Endothelial cell of umbilical vein (primary cell): ENCODE results near the gene UCHL1. TPM values are rescaled to one million over a fixed set of nuclear protein-coding genes. Genes with fewer than 3 reads are reported as not detected.
A peak's percentile ranks its signal among the peaks of the same experiment; 100 is the strongest.

ENCODE experiments used
- BruUV-seq: library from RNA; stranded (reverse); fragments of 400-500 nt; replicated peaks from 2 replicates; lab custom pipeline; 2021; lab: Mats Ljungman, UMichigan
- CTCF ChIA-PET: fragments of 300-600, 350-600 bp; sonication (Branson Sonifier 250); formaldehyde crosslinking; loops from one replicate; lab custom pipeline; 2021; ENCODE audit warnings: antibody characterized with exemption, inconsistent platforms; lab: Charles Lee
- POLR2A ChIA-PET: fragments of 300-600, 350-600 bp; sonication (Branson Sonifier 250); formaldehyde crosslinking; loops from one replicate; lab custom pipeline; 2021; ENCODE audit warnings: antibody characterized with exemption, inconsistent platforms; lab: Charles Lee
- DNase-seq: peaks from one replicate; pipeline ENCODE4 v3.0.0-alpha.2; 2011; ENCODE audit warnings: low read depth, low spot score
- FAIRE-seq: peaks from 2 replicates; lab custom pipeline; 2011; peaks lifted over from hg19 to GRCh38; lab: Jason Lieb, UNC
- H2AFZ ChIP-seq: 2 replicates; pipeline ENCODE4 v1.6.0; 2012; ENCODE audit warnings: low read depth, low read length, control low read depth, inconsistent platforms
- H3K27ac ChIP-seq: 2 replicates; pipeline ENCODE4 v1.5.1; 2011; ENCODE audit warnings: low read depth, mild to moderate bottlenecking, control low read depth, low read length, moderate library complexity; ENCODE audit not compliant: insufficient read depth
- H3K27me3 ChIP-seq, 2 experiments: 2 replicates each; pipeline versions ENCODE4 v1.6.0 to v1.6.1; 2011; ENCODE audit warnings: low read length in 2 of 2, mixed read lengths in 1 of 2; ENCODE audit not compliant: control insufficient read depth in 2 of 2, insufficient read depth in 2 of 2
- H3K36me3 ChIP-seq, 2 experiments: 2 replicates in 1 of 2; 3 replicates in 1 of 2; pipeline ENCODE4 v1.5.1; 2011; ENCODE audit warnings: low read length in 2 of 2, mild to moderate bottlenecking in 1 of 2, moderate library complexity in 1 of 2; ENCODE audit not compliant: control insufficient read depth in 2 of 2, insufficient read depth in 2 of 2; ENCODE audit errors: extremely low read depth in 1 of 2
- H3K4me1 ChIP-seq: 3 replicates; pipeline ENCODE4 v1.5.1; 2011; ENCODE audit warnings: mild to moderate bottlenecking, low read length; ENCODE audit not compliant: control insufficient read depth, insufficient read depth; ENCODE audit errors: extremely low read depth
- H3K4me2 ChIP-seq: 2 replicates; pipeline ENCODE4 v1.6.1; 2011; ENCODE audit warnings: low read length, control low read depth, mixed read lengths; ENCODE audit not compliant: insufficient read depth
- H3K4me3 ChIP-seq, 3 experiments: fragments of 200-600 bp in 1 of 3; sonication (generic), shearing (Covaris generic) in 1 of 3; replicated peaks in 1 of 3; 2 replicates each; pipeline ENCODE4 v1.5.1; 2011 to 2016; ENCODE audit warnings: control low read depth in 3 of 3, low read length in 3 of 3, mild to moderate bottlenecking in 2 of 3, inconsistent platforms in 1 of 3, low read depth in 1 of 3, moderate library complexity in 1 of 3; ENCODE audit not compliant: insufficient read depth in 1 of 3
- H3K79me2 ChIP-seq: 2 replicates; pipeline ENCODE4 v1.6.0; 2012; ENCODE audit warnings: low read length, inconsistent platforms; ENCODE audit not compliant: control insufficient read depth, insufficient read depth
- H3K9ac ChIP-seq: replicated peaks from 2 replicates; pipeline ENCODE3; 2011; ENCODE audit warnings: low read length, control low read depth; ENCODE audit not compliant: insufficient read depth; ENCODE audit errors: extremely low read depth
- H3K9me1 ChIP-seq: replicated peaks from 3 replicates; pipeline ENCODE4 v1.6.0; 2011; ENCODE audit warnings: mild to moderate bottlenecking, low read length; ENCODE audit not compliant: control insufficient read depth, insufficient read depth; ENCODE audit errors: extremely low read depth
- H3K9me3 ChIP-seq: replicated peaks from 2 replicates; pipeline ENCODE4 v1.5.1; 2012; ENCODE audit warnings: low read length, inconsistent platforms; ENCODE audit not compliant: control insufficient read depth, insufficient read depth
- H4K20me1 ChIP-seq: replicated peaks from 2 replicates; pipeline ENCODE3; 2011; ENCODE audit warnings: mild to moderate bottlenecking, low read length; ENCODE audit not compliant: control insufficient read depth, insufficient read depth; ENCODE audit errors: extremely low read depth
- EZH2 ChIP-seq: IDR thresholded peaks from 2 replicates; pipeline ENCODE4 v1.6.1; 2012; ENCODE audit warnings: borderline replicate concordance, low read depth, mild to moderate bottlenecking, moderate library complexity, low read length, inconsistent platforms; ENCODE audit not compliant: severe bottlenecking
- FOS ChIP-seq: IDR thresholded peaks from 2 replicates; pipeline ENCODE4 v1.6.1; 2011; ENCODE audit warnings: mild to moderate bottlenecking, low read length, moderate library complexity, borderline replicate concordance; ENCODE audit not compliant: insufficient read depth
- GATA2 ChIP-seq: IDR thresholded peaks from 2 replicates; pipeline ENCODE4 v1.7.0; 2011; ENCODE audit warnings: low read depth, mild to moderate bottlenecking, moderate library complexity, mixed read lengths, low read length; ENCODE audit not compliant: insufficient read length, insufficient read depth
- JUN ChIP-seq: IDR thresholded peaks from 2 replicates; pipeline ENCODE4 v1.6.1; 2011; ENCODE audit warnings: borderline replicate concordance, low read depth; ENCODE audit not compliant: insufficient read length, insufficient read depth
- MYC ChIP-seq: IDR thresholded peaks from one replicate; pipeline ENCODE4 v1.6.1; 2011; ENCODE audit warnings: mild to moderate bottlenecking, low read depth, low read length
- POLR2A ChIP-seq: IDR thresholded peaks from 2 replicates; pipeline ENCODE4 v1.6.1; 2012; ENCODE audit warnings: low read depth, mild to moderate bottlenecking, control low read depth, low read length
- POLR2AphosphoS5 ChIP-seq: IDR thresholded peaks from 2 replicates; pipeline ENCODE4 v1.6.1; 2012; ENCODE audit warnings: low read depth, mild to moderate bottlenecking, control low read depth, low read length, moderate library complexity; ENCODE audit not compliant: insufficient read depth
- dilution Hi-C: fragments of 300-500 bp; cut with MboI; formaldehyde crosslinking; loops from one replicate; pipeline ENCODE4 v1.15.0; 2019; ENCODE audit warnings: low sequenced_read_pairs; ENCODE audit not compliant: extremely low pct_ligation_motif_present
- intact Hi-C: fragments of 100-400 bp; cut with micrococcal nuclease; formaldehyde crosslinking; loops from one replicate; pipeline ENCODE4 v1.10.0; 2022
- polyA plus RNA-seq, 4 experiments: library from polyadenylated mRNA; depleted of rRNA in 3 of 4; stranded (reverse) in 3 of 4; unstranded in 1 of 4; fragments of >200 nt; gene quantifications; 2 replicates each; pipeline versions ENCODE4 v1.2.1 to v1.2.3, GENCODE V29; 2011 to 2012; ENCODE audit warnings: missing spikeins in 1 of 4
- total RNA-seq: library from RNA; stranded (reverse); gene quantifications from 2 replicates; pipeline ENCODE4 v1.2.3, GENCODE V29; 2021
- TF ChIP-seq, protein P1 (sequence below): IDR thresholded peaks from 2 replicates; pipeline ENCODE4 v1.6.1; 2011; ENCODE audit not compliant: insufficient read depth, insufficient read length
- TF ChIP-seq, protein P2 (sequence below), 2 donors: IDR thresholded peaks; 1 replicate in 1 of 2; 2 replicates in 1 of 2; pipeline ENCODE4 v1.5.1; 2011; ENCODE audit warnings: low read length in 2 of 2, mild to moderate bottlenecking in 2 of 2, moderate library complexity in 2 of 2, control low read depth in 1 of 2, inconsistent platforms in 1 of 2, low read depth in 1 of 2; ENCODE audit not compliant: insufficient read depth in 1 of 2; ENCODE audit errors: extremely low read depth in 1 of 2

Gene UCHL1
- total and polyA plus RNA-seq, 2 donors (not counting 3 experiments of a cell fraction or from before 2014, with no cell fraction given), result 501 to 1,128 TPM

GRCh38 chr4:41282366-41282765, 25.6 kb downstream of the UCHL1 start:
- POLR2A ChIA-PET, result no interaction called here
- TF ChIP-seq POLR2A (no peak), GATA2 (no peak), POLR2AphosphoS5 (no peak)
- DNase-seq (peak; percentile 52), FAIRE-seq (no peak)
- no peaks in the 10 kb centered on the region for H3K4me1 ChIP-seq
- no peak overlapping the region for H3K4me3 ChIP-seq
- peaks cover 0 to 4% of the 10 kb centered on the region in 2 experiments for H3K27me3 ChIP-seq
- H3K4me2 ChIP-seq, result no peak overlapping the region
- CTCF ChIA-PET, result interaction anchor here (3.0 to 8.4 kb wide), 4 partner anchors 24 to 605 kb away, joined by 21 to 256 read pairs (median 118); no protein-coding TSS in a partner anchor
- intact Hi-C loops (loop anchor here (2.0 to 5.0 kb wide), 3 partner anchors 76 to 255 kb away; partner anchors contain the start of gene LIMCH1), dilution Hi-C loops (no loop called here)
- no peaks in the 10 kb centered on the region for H3K36me3 ChIP-seq
- H3K27ac ChIP-seq, result no peak overlapping the region
- no peaks in the 10 kb centered on the region for H3K9me1 ChIP-seq
- no peak overlapping the region for H3K9ac ChIP-seq
- no peak overlapping the region for H2AFZ ChIP-seq
- H3K79me2 ChIP-seq, result no peaks in the 10 kb centered on the region
- no peaks in the 10 kb centered on the region for H3K9me3 ChIP-seq
- BruUV-seq, result no TSS peak
- H4K20me1 ChIP-seq, result no peaks in the 10 kb centered on the region

GRCh38 chr4:41285202-41285863, 28.6 kb downstream of the UCHL1 start:
- no peak overlapping the region for H2AFZ ChIP-seq
- no TSS peak for BruUV-seq
- ChIA-PET POLR2A (no interaction called here), CTCF (interaction anchor here (0.9 to 8.4 kb wide), 4 partner anchors 26 to 603 kb away, joined by 3 to 256 read pairs (median 108); no protein-coding TSS in a partner anchor)
- no peak overlapping the region for H3K4me3 ChIP-seq
- H4K20me1 ChIP-seq, result no peaks in the 10 kb centered on the region
- H3K9ac ChIP-seq, result no peak overlapping the region
- no peak overlapping the region for H3K4me2 ChIP-seq
- TF ChIP-seq JUN (no peak), FOS (no peak), MYC (no peak), POLR2A (no peak), EZH2 (no peak), GATA2 (no peak), POLR2AphosphoS5 (no peak)
- TF ChIP-seq, protein P1, sequence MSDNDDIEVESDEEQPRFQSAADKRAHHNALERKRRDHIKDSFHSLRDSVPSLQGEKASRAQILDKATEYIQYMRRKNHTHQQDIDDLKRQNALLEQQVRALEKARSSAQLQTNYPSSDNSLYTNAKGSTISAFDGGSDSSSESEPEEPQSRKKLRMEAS, result no peak
- TF ChIP-seq, protein P2, sequence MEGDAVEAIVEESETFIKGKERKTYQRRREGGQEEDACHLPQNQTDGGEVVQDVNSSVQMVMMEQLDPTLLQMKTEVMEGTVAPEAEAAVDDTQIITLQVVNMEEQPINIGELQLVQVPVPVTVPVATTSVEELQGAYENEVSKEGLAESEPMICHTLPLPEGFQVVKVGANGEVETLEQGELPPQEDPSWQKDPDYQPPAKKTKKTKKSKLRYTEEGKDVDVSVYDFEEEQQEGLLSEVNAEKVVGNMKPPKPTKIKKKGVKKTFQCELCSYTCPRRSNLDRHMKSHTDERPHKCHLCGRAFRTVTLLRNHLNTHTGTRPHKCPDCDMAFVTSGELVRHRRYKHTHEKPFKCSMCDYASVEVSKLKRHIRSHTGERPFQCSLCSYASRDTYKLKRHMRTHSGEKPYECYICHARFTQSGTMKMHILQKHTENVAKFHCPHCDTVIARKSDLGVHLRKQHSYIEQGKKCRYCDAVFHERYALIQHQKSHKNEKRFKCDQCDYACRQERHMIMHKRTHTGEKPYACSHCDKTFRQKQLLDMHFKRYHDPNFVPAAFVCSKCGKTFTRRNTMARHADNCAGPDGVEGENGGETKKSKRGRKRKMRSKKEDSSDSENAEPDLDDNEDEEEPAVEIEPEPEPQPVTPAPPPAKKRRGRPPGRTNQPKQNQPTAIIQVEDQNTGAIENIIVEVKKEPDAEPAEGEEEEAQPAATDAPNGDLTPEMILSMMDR (IDR thresholded peaks at IDR 0.05; ENCODE audit: extremely low read depth in 1 of 2, insufficient read depth in 1 of 2, low read depth in 1 of 2, low read length in 2 of 2), result no peak
- H3K27ac ChIP-seq, result no peak overlapping the region
- H3K36me3 ChIP-seq, result no peaks in the 10 kb centered on the region
- no peaks in the 10 kb centered on the region for H3K79me2 ChIP-seq
- FAIRE-seq (no peak), DNase-seq (no peak)
- intact Hi-C loops (no loop called here), dilution Hi-C loops (no loop called here)
- H3K9me3 ChIP-seq, result no peaks in the 10 kb centered on the region
- no peaks in the 10 kb centered on the region for H3K4me1 ChIP-seq
- no peaks in the 10 kb centered on the region for H3K9me1 ChIP-seq
- peaks cover 0 to 4% of the 10 kb centered on the region in 2 experiments for H3K27me3 ChIP-seq
